WTC11 (cell line): ENCODE measurements around the gene ZNF550. TPM values are rescaled to one million over a fixed set of nuclear protein-coding genes. Genes with fewer than 3 reads are reported as not detected.

Experiments
- AR ChIP-seq: fragments of 250-450 bp; sonication (Bioruptor Pico); IDR thresholded peaks from 2 replicates; pipeline ENCODE4 v1.9.0; 2021; ENCODE audit warnings: mild to moderate bottlenecking
- EMX1 ChIP-seq: fragments of 250-450 bp; sonication (Bioruptor Pico); IDR thresholded peaks from 2 replicates; pipeline ENCODE4 v1.8.0; 2021; ENCODE audit warnings: mild to moderate bottlenecking
- ETV6 ChIP-seq: sonication (generic); formaldehyde crosslinking; IDR thresholded peaks from 2 replicates; pipeline ENCODE4 v1.8.1; 2022; ENCODE audit warnings: mild to moderate bottlenecking, missing genetic modification reagents
- FOXP4 ChIP-seq: sonication (generic); formaldehyde crosslinking; IDR thresholded peaks from 2 replicates; pipeline ENCODE4 v1.8.0; 2022; ENCODE audit warnings: mild to moderate bottlenecking, missing genetic modification reagents
- MXD4 ChIP-seq: fragments of 250-450 bp; sonication (Bioruptor Pico); IDR thresholded peaks from 2 replicates; pipeline ENCODE4 v1.8.0; 2021; ENCODE audit warnings: mild to moderate bottlenecking, moderate library complexity, borderline replicate concordance
- NFE2L1 ChIP-seq: sonication (generic); formaldehyde crosslinking; IDR thresholded peaks from 2 replicates; pipeline ENCODE4 v1.8.1; 2023; ENCODE audit warnings: missing genetic modification reagents
- OVOL2 ChIP-seq: fragments of 250-450 bp; sonication (Bioruptor Pico); IDR thresholded peaks from 2 replicates; pipeline ENCODE4 v1.9.0; 2021; ENCODE audit warnings: mild to moderate bottlenecking, borderline replicate concordance
- RORB ChIP-seq: fragments of 250-450 bp; sonication (Bioruptor Pico); IDR thresholded peaks from 2 replicates; pipeline ENCODE4 v1.9.0; 2021; ENCODE audit warnings: mild to moderate bottlenecking
- SOX15 ChIP-seq: fragments of 250-450 bp; sonication (Bioruptor Pico); IDR thresholded peaks from 2 replicates; pipeline ENCODE4 v1.9.0; 2021; ENCODE audit warnings: mild to moderate bottlenecking
- SP1 ChIP-seq: sonication (generic); formaldehyde crosslinking; conservative IDR thresholded peaks from 2 replicates; pipeline ENCODE4 v1.8.1; 2022; ENCODE audit warnings: missing genetic modification reagents
- TCF7 ChIP-seq: sonication (generic); formaldehyde crosslinking; IDR thresholded peaks from 2 replicates; pipeline ENCODE4 v1.8.0; 2022; ENCODE audit warnings: mild to moderate bottlenecking, low read depth, missing genetic modification reagents, moderate library complexity
- TEAD4 ChIP-seq: sonication (generic); formaldehyde crosslinking; IDR thresholded peaks from 2 replicates; pipeline ENCODE4 v1.8.0; 2022; ENCODE audit warnings: mild to moderate bottlenecking, missing genetic modification reagents
- ZNF138 ChIP-seq: sonication (generic); formaldehyde crosslinking; conservative IDR thresholded peaks from 2 replicates; pipeline ENCODE4 v1.8.1; 2022; ENCODE audit warnings: mild to moderate bottlenecking, moderate library complexity, missing genetic modification reagents
- ZNF396 ChIP-seq: fragments of 250-450 bp; sonication (Bioruptor Pico); IDR thresholded peaks from 2 replicates; pipeline ENCODE4 v1.8.0; 2021; ENCODE audit warnings: mild to moderate bottlenecking, moderate library complexity, borderline replicate concordance
- ZNF416 ChIP-seq: fragments of 250-450 bp; sonication (Bioruptor Pico); IDR thresholded peaks from 2 replicates; pipeline ENCODE4 v1.9.0; 2021; ENCODE audit warnings: mild to moderate bottlenecking, inconsistent platforms
- ZNF671 ChIP-seq: fragments of 250-450 bp; sonication (Bioruptor Pico); IDR thresholded peaks from 2 replicates; pipeline ENCODE4 v1.8.0; 2021; ENCODE audit warnings: mild to moderate bottlenecking
- total RNA-seq: library from RNA; stranded (reverse); gene quantifications from 3 replicates; pipeline ENCODE4 v1.2.3, GENCODE V29; 2021
- TF ChIP-seq, protein P1 (sequence below): sonication (generic); formaldehyde crosslinking; IDR thresholded peaks from 2 replicates; pipeline ENCODE4 v1.8.0; 2022; ENCODE audit warnings: missing genetic modification reagents
- TF ChIP-seq, protein P2 (sequence below): sonication (generic); formaldehyde crosslinking; IDR thresholded peaks from 2 replicates; pipeline ENCODE4 v1.8.1; 2023; ENCODE audit warnings: mild to moderate bottlenecking, missing genetic modification reagents
- TF ChIP-seq, protein P3 (sequence below): sonication (generic); formaldehyde crosslinking; IDR thresholded peaks from 2 replicates; pipeline ENCODE4 v1.8.1; 2023; ENCODE audit warnings: mild to moderate bottlenecking, missing genetic modification reagents
- TF ChIP-seq, protein P4 (sequence below): sonication (generic); formaldehyde crosslinking; IDR thresholded peaks from 2 replicates; pipeline ENCODE4 v1.8.1; 2022; ENCODE audit warnings: missing genetic modification reagents, borderline replicate concordance
- TF ChIP-seq, protein P5 (sequence below): fragments of 200-600 bp; IDR thresholded peaks from 2 replicates; pipeline ENCODE4 v1.8.0; 2022; ENCODE audit warnings: antibody characterized with exemption
- TF ChIP-seq, protein P6 (sequence below): sonication (generic); formaldehyde crosslinking; IDR thresholded peaks from 2 replicates; pipeline ENCODE4 v1.8.0; 2023; ENCODE audit warnings: missing genetic modification reagents

The ZNF550 gene
- total RNA-seq, 1 experiment from 2014 or later: 17.5 TPM

- TF ChIP-seq, protein P1, sequence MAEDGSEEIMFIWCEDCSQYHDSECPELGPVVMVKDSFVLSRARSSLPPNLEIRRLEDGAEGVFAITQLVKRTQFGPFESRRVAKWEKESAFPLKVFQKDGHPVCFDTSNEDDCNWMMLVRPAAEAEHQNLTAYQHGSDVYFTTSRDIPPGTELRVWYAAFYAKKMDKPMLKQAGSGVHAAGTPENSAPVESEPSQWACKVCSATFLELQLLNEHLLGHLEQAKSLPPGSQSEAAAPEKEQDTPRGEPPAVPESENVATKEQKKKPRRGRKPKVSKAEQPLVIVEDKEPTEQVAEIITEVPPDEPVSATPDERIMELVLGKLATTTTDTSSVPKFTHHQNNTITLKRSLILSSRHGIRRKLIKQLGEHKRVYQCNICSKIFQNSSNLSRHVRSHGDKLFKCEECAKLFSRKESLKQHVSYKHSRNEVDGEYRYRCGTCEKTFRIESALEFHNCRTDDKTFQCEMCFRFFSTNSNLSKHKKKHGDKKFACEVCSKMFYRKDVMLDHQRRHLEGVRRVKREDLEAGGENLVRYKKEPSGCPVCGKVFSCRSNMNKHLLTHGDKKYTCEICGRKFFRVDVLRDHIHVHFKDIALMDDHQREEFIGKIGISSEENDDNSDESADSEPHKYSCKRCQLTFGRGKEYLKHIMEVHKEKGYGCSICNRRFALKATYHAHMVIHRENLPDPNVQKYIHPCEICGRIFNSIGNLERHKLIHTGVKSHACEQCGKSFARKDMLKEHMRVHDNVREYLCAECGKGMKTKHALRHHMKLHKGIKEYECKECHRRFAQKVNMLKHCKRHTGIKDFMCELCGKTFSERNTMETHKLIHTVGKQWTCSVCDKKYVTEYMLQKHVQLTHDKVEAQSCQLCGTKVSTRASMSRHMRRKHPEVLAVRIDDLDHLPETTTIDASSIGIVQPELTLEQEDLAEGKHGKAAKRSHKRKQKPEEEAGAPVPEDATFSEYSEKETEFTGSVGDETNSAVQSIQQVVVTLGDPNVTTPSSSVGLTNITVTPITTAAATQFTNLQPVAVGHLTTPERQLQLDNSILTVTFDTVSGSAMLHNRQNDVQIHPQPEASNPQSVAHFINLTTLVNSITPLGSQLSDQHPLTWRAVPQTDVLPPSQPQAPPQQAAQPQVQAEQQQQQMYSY (CRISPR knock-in tag): peak; percentile 79
- TF ChIP-seq OVOL2 (CRISPR knock-in tag): no peak
- peak; percentile 96 for TF ChIP-seq NFE2L1 (CRISPR knock-in tag)
- TF ChIP-seq EMX1 (CRISPR knock-in tag): no peak
- no peak for TF ChIP-seq RORB (CRISPR knock-in tag)
- no peak for TF ChIP-seq ZNF416
- TF ChIP-seq, protein P2, sequence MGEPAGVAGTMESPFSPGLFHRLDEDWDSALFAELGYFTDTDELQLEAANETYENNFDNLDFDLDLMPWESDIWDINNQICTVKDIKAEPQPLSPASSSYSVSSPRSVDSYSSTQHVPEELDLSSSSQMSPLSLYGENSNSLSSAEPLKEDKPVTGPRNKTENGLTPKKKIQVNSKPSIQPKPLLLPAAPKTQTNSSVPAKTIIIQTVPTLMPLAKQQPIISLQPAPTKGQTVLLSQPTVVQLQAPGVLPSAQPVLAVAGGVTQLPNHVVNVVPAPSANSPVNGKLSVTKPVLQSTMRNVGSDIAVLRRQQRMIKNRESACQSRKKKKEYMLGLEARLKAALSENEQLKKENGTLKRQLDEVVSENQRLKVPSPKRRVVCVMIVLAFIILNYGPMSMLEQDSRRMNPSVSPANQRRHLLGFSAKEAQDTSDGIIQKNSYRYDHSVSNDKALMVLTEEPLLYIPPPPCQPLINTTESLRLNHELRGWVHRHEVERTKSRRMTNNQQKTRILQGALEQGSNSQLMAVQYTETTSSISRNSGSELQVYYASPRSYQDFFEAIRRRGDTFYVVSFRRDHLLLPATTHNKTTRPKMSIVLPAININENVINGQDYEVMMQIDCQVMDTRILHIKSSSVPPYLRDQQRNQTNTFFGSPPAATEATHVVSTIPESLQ: no peak
- TF ChIP-seq ZNF138 (CRISPR knock-in tag): peak; percentile 84
- TF ChIP-seq, protein P3, sequence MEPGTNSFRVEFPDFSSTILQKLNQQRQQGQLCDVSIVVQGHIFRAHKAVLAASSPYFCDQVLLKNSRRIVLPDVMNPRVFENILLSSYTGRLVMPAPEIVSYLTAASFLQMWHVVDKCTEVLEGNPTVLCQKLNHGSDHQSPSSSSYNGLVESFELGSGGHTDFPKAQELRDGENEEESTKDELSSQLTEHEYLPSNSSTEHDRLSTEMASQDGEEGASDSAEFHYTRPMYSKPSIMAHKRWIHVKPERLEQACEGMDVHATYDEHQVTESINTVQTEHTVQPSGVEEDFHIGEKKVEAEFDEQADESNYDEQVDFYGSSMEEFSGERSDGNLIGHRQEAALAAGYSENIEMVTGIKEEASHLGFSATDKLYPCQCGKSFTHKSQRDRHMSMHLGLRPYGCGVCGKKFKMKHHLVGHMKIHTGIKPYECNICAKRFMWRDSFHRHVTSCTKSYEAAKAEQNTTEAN (CRISPR knock-in tag): peak; percentile 97
- no peak for TF ChIP-seq MXD4 (CRISPR knock-in tag)
- TF ChIP-seq SP1 (CRISPR knock-in tag): peak; percentile 85
- TF ChIP-seq FOXP4 (CRISPR knock-in tag): peak; percentile 96
- peak; percentile 98 for TF ChIP-seq TEAD4
- TF ChIP-seq ZNF671 (CRISPR knock-in tag): no peak
- peak; percentile 99 for TF ChIP-seq ETV6 (CRISPR knock-in tag)
- no peak for TF ChIP-seq AR (CRISPR knock-in tag)
- TF ChIP-seq, protein P4, sequence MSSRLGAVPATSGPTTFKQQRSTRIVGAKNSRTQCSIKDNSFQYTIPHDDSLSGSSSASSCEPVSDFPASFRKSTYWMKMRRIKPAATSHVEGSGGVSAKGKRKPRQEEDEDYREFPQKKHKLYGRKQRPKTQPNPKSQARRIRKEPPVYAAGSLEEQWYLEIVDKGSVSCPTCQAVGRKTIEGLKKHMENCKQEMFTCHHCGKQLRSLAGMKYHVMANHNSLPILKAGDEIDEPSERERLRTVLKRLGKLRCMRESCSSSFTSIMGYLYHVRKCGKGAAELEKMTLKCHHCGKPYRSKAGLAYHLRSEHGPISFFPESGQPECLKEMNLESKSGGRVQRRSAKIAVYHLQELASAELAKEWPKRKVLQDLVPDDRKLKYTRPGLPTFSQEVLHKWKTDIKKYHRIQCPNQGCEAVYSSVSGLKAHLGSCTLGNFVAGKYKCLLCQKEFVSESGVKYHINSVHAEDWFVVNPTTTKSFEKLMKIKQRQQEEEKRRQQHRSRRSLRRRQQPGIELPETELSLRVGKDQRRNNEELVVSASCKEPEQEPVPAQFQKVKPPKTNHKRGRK: 0 out of 2 replicates have a peak, but pooled peaks have one; percentile 66
- no peak for TF ChIP-seq SOX15 (CRISPR knock-in tag)
- TF ChIP-seq ZNF396 (CRISPR knock-in tag): no peak
- TF ChIP-seq, protein P5, sequence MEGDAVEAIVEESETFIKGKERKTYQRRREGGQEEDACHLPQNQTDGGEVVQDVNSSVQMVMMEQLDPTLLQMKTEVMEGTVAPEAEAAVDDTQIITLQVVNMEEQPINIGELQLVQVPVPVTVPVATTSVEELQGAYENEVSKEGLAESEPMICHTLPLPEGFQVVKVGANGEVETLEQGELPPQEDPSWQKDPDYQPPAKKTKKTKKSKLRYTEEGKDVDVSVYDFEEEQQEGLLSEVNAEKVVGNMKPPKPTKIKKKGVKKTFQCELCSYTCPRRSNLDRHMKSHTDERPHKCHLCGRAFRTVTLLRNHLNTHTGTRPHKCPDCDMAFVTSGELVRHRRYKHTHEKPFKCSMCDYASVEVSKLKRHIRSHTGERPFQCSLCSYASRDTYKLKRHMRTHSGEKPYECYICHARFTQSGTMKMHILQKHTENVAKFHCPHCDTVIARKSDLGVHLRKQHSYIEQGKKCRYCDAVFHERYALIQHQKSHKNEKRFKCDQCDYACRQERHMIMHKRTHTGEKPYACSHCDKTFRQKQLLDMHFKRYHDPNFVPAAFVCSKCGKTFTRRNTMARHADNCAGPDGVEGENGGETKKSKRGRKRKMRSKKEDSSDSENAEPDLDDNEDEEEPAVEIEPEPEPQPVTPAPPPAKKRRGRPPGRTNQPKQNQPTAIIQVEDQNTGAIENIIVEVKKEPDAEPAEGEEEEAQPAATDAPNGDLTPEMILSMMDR: no peak
- TF ChIP-seq, protein P6, sequence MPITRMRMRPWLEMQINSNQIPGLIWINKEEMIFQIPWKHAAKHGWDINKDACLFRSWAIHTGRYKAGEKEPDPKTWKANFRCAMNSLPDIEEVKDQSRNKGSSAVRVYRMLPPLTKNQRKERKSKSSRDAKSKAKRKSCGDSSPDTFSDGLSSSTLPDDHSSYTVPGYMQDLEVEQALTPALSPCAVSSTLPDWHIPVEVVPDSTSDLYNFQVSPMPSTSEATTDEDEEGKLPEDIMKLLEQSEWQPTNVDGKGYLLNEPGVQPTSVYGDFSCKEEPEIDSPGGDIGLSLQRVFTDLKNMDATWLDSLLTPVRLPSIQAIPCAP (CRISPR knock-in tag): peak; percentile 98
- peak; percentile 94; the same call in 1 of the 2 replicates for TF ChIP-seq TCF7 (CRISPR knock-in tag)
Measured at GRCh38 chr19:57583521-57584416, 24.1 kb upstream of the ZNF550 start, which contains the start of gene ZIK1 (continued).
